Fibroblast of upper back skin (primary cell): ENCODE data around the gene VN1R5.
"Not testable (repeated sequence)": the region's sequence is repeated elsewhere in the genome, so short reads cannot be mapped to it uniquely, and the experiment has no call there.

Experiments used
- DNase-seq: peaks from one replicate; pipeline ENCODE4 v3.0.0-alpha.2; 2013

VN1R5 gene

DNA sequence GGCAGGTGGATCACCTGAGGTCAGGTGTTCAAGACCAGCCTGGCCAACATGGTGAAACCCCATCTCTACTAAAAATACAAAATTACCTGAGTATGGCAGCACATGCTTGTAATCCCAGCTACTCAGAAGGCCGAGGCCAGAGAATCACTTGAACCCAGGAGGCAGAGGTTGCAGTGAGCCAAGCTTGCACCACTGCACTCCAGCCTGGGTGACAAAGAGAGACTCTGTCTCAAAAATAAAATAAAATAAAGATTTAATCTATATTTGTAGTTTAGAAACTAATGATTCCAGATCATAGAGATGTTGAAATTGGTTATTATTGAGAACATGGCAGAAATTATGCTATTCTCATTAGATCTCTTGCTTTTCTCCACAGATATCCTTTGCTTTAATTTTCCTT lies at the start of gene VN1R5:
Gene VN1R5, plus strand, starts transcription at position 301 of the 400 bp plus-strand sequence.
- DNase-seq = not testable (repeated sequence)

DNA sequence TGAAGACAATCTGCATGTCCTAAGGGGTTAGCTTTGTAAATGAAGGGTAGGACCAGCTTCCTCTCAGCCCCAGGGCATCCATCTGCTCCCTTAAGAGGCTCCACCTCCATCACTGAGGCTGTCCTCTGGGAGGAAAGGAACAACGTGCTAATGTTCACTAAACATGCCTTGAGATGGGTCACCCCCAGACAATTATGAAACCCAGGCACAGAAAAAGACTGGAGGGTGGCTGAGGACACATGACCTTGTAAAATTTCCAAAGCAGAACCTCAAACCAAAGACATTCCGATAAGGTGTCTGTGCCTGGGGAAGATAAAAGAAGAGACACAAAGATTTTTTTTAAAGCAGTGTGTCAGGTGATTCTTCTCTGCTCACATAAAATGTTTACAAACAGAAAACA lies 46.5 kb upstream of the VN1R5 start:
- no peak for DNase-seq

DNA sequence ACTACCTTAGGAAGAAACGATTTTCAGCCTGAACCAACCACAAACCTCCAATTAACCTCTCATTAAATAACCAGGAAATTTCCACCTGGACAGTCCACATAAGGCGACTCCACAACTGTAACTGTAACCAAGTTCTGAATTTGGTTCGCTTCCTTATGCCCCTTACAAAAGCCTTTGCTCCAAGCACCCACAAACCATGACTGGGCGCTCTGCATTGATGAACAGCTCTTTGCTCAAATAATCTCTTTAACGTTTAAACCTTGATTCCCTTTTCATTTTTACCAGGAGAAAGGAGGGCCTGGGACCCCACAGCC lies 45.9 kb upstream of the VN1R5 start:
- DNase-seq = peak; percentile 5

DNA sequence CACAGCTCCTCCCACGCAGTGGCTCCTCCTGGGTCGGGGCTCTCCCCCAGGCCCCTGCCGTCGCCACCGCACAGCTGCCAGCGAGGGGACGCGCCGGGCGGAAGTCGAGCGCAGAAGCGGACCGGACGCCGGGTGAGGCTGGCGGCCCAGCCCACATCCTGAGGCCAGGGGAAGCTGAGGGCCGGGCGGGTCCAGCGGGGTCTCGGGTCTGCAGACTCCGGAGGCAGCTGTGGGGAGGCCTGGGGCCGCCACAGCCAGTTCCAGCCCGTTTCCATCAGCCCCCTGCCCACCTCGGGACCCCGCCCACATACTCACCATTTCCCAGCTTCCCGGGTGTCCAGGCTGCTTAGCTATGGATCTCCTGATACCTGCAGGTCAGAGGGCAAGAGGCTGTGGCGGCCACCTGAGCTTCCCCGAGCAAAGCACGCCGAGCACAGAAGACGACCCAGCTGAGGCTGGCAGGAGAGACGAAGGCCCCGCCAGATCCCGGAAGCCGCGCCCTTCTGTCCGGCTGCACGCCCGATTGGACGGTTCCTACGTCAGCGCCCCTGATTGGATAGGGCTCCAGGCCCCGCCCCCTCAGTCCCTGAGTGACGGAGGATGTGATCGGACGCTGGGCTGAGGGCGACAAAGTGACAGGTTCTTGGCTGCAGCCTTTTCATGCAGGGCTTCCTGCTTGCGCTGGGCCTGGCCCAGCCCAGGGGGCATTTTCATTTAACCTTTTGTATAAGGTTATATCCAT lies 45.3 kb upstream of the VN1R5 start:
- peak; percentile 89 for DNase-seq

DNA sequence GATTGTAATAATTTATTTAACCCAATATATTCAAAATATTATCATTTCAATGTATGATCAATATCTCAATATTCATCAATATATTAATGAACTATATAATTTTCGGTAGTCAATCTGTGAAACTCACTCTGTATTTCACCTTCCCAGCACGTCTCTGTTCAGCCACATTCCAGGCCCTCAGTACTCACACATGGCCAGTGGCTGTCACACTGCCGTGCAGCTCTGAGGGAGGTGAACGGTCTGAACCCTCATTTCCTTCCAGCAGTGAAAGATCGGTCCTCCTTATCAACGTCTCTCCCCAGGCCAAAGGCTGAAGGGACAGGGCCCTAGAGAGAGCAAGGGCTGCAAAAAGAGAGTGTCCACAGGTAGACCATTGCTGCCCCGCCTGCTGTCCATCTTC lies 44.5 kb upstream of the VN1R5 start:
- DNase-seq = no peak

DNA sequence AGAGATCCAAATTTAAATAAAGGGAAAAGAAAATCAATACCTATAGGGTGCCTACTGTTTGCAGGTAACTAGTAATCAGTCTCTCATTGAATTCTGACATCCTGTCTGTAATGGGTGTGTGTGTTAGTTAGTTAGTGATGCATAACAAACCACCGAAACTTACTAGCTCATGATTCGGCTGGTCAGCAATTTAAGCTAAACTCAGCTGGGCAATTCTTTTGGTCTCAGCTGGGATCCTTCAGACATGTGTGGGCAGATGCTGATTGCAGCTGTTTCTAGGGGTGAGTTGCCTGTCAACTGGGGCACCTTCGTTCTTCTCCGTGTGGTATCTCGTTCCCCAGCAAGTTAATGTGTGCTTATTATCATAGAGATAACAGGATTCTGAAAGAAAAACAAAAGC lies 43.9 kb upstream of the VN1R5 start:
- DNase-seq = no peak

DNA sequence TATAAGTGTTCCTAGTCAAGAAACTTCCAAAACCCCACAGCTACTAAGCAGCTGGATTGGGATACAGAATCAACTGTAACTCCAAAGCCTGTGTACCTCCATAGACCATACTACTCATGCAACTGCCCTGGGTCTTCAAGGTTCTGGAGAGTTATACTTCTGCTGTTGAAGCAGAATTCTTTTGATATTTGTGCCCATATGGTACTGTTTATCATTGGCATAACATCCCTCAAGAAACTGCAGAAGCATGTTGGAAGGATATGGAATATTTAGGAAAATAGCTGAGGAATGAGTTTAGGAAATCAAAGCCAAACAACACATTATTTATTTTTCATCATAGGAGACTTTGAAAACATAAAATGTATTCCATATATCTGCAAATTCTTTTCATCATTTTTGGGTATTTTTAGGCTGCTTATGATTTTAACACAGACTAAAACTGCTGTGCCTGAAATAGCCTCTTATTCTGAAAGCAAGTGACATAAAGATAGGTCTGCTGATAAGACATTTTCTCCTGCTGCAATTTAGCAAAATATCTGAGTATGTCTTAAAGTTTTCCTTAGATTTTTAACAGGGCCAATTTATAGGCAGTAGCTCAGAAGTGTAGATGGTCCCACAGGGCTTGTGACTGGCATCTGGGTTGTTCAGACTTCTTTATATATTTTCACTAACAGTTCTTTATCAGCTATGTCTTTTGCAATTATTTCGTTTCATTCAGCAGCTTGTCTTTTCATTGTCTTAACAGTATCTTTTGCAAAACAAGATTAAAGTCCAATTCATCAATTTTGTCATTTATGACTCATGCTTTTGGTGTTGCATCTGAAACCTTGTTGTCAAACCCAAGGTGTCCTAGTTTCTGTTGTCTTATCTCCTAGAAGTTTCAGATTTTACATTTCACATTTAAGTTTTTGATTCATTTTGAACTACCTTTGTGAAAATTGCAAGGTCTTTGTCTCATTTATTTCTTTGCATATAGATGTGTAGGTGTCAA lies 43.0 kb upstream of the VN1R5 start:
- no peak for DNase-seq

DNA sequence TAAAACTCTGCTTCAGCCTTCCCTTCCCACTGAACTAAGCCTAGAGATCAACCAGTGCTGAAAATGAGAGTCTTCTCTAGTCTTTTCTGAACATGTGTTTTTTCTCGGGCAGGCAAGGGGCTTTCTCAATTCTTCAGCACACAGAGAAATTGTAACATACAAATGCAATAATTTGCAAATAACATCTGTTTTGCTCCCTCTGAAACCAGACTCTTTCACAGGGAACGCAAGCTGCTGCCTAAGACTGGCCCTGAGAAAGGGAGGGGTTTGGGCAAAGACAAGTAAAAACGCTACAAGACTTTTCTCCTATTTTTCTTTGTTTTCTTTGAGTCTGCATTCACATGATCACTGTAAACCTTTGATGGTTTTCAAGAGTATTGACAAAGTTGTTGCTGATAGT lies 39.6 kb upstream of the VN1R5 start:
- no peak for DNase-seq

DNA sequence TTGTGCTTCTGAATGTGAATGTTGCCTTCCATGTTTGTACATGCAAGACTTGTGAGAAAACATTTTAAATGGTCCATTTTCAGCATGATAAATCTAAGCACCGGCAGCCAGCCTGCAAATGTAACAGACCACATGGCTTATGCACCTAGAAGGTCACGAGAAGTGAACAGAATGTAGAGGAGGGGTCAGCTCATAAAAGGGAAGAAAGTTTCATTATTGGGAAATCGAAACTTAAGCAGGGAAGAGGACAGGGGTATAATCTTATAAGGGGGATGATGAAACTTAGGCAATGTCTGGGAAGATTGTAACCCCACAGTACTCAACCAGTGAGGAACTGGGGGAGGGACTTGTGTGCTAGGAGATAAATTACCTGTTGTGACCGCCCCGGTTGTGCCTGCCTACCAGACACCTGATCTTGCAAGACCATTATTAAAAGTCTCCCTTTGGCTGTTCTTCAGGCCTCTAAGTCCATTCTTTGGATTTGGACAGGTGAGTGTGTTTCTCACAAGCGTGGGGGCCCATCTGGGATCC lies 37.7 kb upstream of the VN1R5 start:
- no peak for DNase-seq

DNA sequence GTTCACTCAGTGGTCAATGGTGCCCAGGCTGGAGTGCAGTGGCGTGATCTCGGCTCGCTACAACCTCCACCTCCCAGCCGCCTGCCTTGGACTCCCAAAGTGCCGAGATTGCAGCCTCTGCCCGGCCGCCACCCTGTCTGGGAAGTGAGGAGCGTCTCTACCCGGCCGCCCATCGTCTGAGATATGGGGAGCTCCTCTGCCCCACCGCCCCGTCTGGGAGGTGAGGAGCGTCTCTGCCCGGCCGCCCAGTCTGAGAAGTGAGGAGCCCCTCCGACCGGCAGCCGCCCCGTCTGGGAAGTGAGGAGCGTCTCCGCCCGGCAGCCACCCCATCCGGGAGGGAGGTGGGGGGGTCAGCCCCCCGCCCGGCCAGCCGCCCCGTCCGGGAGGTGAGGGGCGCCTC lies 35.6 kb upstream of the VN1R5 start:
- not testable (repeated sequence) for DNase-seq

DNA sequence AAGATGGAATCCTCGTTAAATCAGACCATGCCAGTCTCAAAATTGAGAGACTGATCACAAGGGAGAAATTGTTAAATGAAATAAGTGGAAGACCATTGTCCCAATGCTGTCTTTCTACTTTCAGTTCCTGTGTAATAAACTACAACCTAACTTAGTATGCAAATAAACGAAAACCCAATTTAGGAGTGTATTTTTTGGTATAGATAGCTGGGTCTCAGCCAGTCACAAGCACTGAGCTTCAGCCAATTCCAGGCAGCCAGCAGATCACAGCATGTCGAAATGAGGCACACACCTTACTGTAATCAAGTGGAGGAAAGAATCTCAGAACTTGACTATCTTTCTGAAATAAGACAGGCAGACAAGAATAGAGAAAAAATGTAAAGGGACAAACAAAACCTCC lies 33.0 kb upstream of the VN1R5 start:
- DNase-seq = no peak

DNA sequence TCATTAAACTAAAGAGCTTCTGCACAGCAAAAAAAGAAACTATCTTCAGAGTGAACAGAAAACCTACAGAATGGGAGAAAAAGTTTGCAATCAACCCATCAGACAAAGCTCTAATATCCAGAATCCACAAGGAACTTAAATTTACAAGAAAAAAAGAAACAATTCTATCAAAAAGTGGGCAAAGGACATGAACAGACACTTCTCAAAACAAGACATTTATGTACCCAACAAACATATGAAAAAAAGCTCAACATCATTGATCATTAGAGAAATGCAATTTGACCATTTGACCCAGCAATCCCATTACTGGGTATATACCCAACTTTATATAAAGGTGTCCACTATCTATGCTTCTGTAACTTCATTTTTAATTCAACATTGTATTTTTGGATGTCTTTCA lies 31.1 kb upstream of the VN1R5 start:
- no peak for DNase-seq

DNA sequence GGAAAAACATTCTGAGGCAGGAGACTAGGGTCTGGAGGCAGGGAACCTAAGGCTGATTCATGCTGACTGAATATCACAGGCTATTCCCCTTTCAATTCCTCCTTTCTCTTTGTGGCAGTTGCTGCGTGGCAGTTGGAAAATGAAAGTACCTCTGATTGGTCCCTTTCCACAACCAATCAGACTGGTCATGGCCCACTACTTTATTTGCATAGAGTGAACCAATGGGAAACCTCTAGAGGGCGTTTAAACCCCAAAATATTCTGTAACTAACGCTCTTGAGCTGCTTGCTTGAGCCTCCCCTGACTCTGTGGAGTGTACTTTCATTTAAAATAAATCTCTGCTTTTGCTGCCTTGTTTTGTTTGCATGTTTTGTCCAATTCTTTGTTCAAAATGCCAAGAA lies 27.7 kb upstream of the VN1R5 start:
- no peak for DNase-seq

DNA sequence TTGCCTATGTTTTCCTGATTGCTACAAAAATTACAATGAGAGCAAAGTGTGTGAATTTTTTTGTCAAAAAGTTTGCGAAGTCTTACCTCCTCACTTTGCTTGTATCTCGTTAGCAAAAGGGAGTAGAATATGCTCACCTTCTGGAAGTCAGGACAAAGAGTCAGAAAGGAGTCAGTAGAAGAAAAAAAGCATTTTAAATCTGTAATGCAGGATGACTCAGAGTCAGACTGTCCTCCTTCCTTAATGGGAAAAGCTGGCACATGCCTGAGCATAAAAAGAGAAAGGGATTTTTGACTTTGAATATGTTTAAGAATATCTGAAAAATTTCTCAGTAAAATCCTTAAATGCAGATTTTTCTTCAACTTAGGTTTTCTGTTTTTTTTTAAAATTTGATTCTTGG lies 14.2 kb upstream of the VN1R5 start:
- no peak for DNase-seq

DNA sequence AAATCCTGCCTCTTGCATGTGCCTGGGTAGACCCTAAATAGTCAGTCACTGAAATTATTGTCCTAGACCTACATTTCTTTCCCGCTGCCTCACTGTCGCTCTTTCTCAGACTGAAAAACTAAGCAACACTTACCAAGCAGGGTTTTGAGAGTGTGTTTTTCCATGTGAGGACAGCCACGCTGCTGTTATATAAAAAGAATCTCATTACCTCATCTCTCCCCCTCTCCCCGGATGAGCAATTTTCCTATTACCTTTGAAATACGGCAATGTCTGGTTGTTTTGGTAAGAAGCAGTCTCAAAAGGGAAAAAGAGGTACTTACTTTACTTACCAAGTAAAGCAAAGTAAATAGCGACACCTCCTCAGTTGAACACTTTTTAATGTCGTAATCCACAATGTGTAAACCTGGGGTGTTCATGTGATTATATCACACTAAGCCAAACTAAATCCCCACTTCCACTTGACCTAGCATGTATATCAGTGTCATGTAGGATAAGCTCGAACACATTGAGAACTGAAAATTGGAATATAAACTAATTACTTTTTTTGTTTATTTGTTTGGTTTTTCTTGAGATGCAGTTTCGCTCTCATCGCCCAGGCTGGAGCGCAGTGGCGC lies 12.2 kb upstream of the VN1R5 start:
- DNase-seq = no peak

DNA sequence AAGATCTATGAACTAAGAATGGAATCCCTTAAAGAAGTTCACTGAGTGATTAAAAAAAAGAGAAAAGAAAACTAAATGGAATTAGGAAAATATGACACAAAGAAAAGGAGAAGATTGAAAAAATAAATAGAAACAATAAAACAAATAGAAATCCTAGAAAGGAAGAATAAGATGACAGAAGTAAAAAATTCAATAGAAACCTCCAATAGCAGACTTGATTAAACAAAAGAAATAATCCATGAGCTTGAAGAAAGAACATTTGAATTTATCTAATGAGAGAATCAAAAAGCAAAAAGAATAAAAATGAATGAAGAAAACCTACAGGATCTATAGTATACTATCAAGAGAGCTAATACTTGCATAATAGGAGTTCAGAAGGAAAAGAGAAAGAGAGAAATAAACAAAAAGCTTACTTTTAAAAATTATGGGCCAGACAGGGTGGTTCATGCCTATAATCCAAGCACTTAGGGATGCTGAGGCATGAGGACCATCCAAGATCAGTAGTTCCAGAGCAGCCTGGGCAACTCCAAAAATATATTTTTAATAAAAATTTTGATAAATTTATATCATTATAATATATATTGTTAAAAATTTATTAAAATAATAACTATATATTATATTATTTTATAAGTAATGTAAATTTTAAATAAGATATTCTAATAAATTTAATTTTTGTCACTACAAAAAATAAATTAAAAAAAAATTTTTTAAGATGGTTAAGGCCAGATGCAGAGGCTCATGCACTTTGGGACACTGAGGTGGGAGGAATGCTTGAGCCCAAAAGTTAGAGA lies 9.4 kb upstream of the VN1R5 start:
- DNase-seq = no peak

DNA sequence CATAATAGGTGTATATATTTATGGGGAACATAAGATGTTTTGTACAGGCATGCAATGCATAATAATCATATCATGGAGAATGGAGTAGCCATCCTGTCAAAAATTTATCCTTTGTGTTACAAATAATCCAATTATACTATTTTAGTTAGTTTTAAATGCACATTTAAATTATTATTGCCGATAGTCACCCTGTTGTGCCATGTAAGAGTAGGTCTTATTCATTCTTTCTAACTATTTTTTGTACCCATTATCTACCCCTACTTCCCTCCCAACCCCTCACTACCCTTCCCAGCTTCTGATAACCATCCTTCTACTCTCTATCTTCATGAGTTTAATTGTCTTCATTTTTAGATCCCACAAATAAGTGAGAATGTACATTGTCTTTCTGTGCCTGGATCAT lies 8.3 kb upstream of the VN1R5 start:
- DNase-seq = no peak

DNA sequence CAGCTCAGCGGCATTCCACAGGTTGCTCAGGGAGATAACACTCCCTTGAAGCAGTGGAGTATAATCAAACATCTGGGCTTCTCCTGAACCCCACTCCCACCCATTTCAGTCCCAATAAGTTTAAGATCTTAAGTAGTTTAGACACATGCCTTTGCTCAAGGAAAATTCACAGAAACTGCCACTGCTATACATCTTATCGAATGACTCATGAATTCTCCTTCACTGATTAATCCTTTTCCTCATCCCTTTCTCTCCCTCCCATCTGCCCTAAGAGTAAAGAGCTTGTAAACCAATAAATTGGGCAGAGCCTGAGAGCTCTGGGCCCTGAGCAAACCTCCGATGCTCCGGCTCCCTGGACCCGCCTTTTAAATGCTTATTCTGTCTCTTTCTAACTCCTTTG lies 10.2 kb downstream of the VN1R5 start:
- DNase-seq = no peak

DNA sequence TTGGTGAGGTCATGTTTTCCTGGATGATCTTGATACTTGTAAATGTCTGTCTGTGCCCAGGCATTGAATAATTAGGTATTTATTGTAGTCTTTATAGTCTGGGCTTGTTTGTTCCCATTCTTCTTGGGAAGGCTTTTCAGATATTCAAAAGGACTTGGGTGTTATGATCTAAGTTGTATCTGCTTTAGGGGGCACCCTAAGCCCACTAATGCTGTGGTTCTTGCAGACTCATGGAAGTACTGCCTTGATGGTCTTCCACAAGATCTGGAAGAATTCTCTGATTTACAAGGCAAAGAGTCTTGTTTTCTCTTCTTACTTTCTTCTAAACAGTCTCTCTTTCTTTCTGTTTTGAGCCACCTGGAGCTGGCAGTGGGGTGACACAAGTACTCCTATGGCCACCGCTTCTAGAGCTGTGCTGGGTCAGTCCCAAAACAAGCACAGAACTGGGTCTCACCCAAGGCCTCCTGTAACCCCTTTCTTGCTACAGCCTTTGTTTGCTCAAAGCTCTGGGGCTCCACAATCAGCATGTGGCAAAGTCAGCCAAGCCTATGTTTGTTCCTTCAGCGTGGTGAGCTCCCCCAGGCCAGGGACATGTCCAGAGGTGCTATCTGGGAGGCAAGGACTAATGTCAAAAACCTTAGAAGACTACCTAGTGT lies 12.6 kb downstream of the VN1R5 start:
- no peak for DNase-seq

DNA sequence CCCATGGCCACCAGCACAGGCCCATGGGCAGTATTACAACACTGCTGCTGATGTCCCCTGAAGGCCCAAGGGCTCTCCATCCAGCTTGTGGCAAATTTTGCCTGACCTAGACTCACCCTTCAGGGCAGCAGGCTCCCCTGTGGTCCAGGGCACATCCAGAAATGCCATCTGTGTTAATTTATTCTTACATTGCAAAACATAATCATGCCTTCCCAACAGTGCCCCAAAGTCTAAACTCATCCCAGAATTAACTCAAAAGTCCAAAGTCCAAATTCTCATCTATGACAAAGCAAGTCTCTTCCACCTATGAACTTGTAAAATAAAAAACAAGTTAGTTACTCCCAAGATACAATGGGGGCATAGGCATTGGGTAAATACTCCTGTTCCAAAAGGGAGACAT lies 13.3 kb downstream of the VN1R5 start:
- DNase-seq = no peak

DNA sequence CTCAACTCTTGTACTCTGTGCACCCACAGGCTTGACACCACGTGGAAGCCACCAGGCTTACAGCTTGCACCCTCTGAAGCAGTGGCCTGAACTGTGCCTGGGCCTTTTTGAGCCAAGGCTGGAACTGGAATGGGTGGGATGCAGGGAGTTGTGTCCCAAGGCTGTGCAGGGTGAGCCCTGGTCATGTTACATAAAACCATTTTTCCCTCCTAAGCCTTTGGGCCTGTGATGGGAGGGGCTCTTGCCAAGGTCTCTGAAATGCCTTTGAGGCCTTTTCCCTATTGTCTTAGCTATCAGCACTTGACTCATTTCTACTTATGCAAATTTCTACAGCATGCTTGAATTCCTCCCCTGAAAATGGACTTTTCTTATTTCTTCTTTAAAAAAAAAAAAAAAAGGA lies 14.1 kb downstream of the VN1R5 start:
- no peak for DNase-seq

DNA sequence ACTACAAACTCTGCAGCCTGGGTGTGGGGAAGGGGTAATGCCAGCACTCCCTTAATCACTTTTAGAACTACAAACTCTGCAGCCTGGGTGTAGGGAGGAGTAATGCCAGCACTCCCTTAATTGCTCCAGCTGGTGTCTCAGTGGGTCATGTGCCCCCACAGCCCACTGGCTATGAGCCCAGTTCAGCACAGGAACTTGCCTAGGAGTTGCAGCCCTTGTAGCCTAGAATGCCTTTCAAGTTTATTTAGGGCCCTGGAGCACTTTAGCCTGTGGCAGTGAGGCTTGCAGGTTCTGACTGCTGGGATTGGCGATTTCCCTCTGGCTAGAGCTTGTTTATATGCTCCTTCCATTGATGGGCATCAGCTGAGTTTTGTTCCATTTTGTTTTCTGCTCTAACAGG lies 17.1 kb downstream of the VN1R5 start:
- no peak for DNase-seq
